OCI-LY7 (cell line): Measurements from ENCODE around the gene OR5AC2. TPM values are rescaled to one million over a fixed set of nuclear protein-coding genes. Genes with fewer than 3 reads are reported as not detected.

Experiments used
- BruUV-seq: library from RNA; stranded (reverse); fragments of 400-500 nt; replicated peaks from 2 replicates; lab custom pipeline; 2021; lab: Mats Ljungman, UMichigan
- CTCF ChIA-PET: fragments of 300-600 bp; sonication (Branson Sonifier 250); formaldehyde crosslinking; loops from one replicate; lab custom pipeline; 2022; ENCODE audit warnings: antibody characterized with exemption; ENCODE audit not compliant: unreplicated experiment; lab: Charles Lee
- POLR2A ChIA-PET: fragments of 300-600 bp; sonication (Branson Sonifier 250); formaldehyde crosslinking; loops from one replicate; lab custom pipeline; 2022; ENCODE audit warnings: antibody characterized with exemption; lab: Charles Lee
- DNase-seq: peaks from one replicate; pipeline ENCODE4 v3.0.0-alpha.2; 2015; ENCODE audit warnings: low spot score
- H2AFZ ChIP-seq: fragments of 200-600 bp; sonication (generic), shearing (Covaris generic); 2 replicates; pipeline ENCODE4 v1.6.1; 2014; ENCODE audit warnings: mild to moderate bottlenecking, antibody characterized with exemption, low read length, moderate library complexity
- H3K27ac ChIP-seq: fragments of 200-600 bp; sonication (generic); 2 replicates; pipeline ENCODE4 v1.5.1; 2014; ENCODE audit warnings: mixed run types, low read depth, mild to moderate bottlenecking, moderate library complexity, low read length, inconsistent platforms; ENCODE audit not compliant: poor library complexity, severe bottlenecking
- H3K36me3 ChIP-seq: fragments of 200-600 bp; sonication (generic); 2 replicates; pipeline ENCODE4 v1.6.1; 2014; ENCODE audit warnings: mild to moderate bottlenecking, antibody characterized with exemption, low read length, moderate library complexity, mixed read lengths; ENCODE audit not compliant: insufficient read depth
- H3K4me1 ChIP-seq: fragments of 200-600 bp; sonication (generic); 2 replicates; pipeline ENCODE4 v1.5.1; 2014; ENCODE audit warnings: mild to moderate bottlenecking, low read length; ENCODE audit not compliant: insufficient read depth, poor library complexity, severe bottlenecking
- H3K4me2 ChIP-seq: fragments of 200-600 bp; sonication (generic); 2 replicates; pipeline ENCODE4 v1.6.1; 2014; ENCODE audit warnings: mild to moderate bottlenecking, low read length
- H3K4me3 ChIP-seq: fragments of 200-600 bp; sonication (generic); 2 replicates; pipeline ENCODE4 v1.5.1; 2014; ENCODE audit warnings: mild to moderate bottlenecking, low read depth, low read length; ENCODE audit not compliant: poor library complexity, severe bottlenecking
- H3K79me2 ChIP-seq: fragments of 200-600 bp; sonication (generic); 2 replicates; pipeline ENCODE4 v1.6.1; 2016; ENCODE audit warnings: low read depth, mild to moderate bottlenecking, low read length, moderate library complexity, mixed read lengths; ENCODE audit not compliant: insufficient read depth
- H3K9me2 ChIP-seq: fragments of 200-600 bp; sonication (generic); 2 replicates; pipeline ENCODE4 v1.6.1; 2016; ENCODE audit warnings: mild to moderate bottlenecking, low read length, mixed read lengths; ENCODE audit not compliant: insufficient read depth
- H3K9me3 ChIP-seq: fragments of 200-600 bp; sonication (generic); 2 replicates; pipeline ENCODE4 v1.6.1; 2014; ENCODE audit warnings: mild to moderate bottlenecking, mixed run types, low read length, mixed read lengths
- H4K20me1 ChIP-seq: fragments of 200-600 bp; sonication (generic); 2 replicates; pipeline ENCODE4 v1.6.1; 2014; ENCODE audit warnings: mild to moderate bottlenecking, antibody characterized with exemption, low read length, moderate library complexity, mixed read lengths; ENCODE audit not compliant: insufficient read depth
- CTCF ChIP-seq: fragments of 200-600 bp; sonication (generic); conservative IDR thresholded peaks from 2 replicates; pipeline ENCODE4 v1.5.1; 2014; ENCODE audit warnings: mild to moderate bottlenecking, antibody characterized with exemption, low read length, moderate library complexity, mixed read lengths
- EZH2phosphoT487 ChIP-seq: fragments of 200-600 bp; sonication (generic); IDR thresholded peaks from 2 replicates; pipeline ENCODE4 v1.6.1; 2018; ENCODE audit warnings: low read depth, borderline replicate concordance, mild to moderate bottlenecking, mixed run types, antibody characterized with exemption, low read length, moderate library complexity, mixed read lengths
- intact Hi-C: fragments of 100-400 bp; cut with micrococcal nuclease; formaldehyde crosslinking; loops from one replicate; pipeline ENCODE4 v1.10.0; 2022; ENCODE audit not compliant: unreplicated experiment
- total RNA-seq, 2 experiments: library from RNA; depleted of rRNA in 1 of 2; stranded (reverse); fragments of >200 nt in 1 of 2; shearing (Covaris generic) in 1 of 2; gene quantifications; 2 replicates each; pipeline ENCODE4 v1.2.3, GENCODE V29; 2014 to 2022

Gene OR5AC2
- total RNA-seq, 2 experiments from 2014 or later: not detected

GRCh38 chr3:98073486-98073885 is 13.5 kb upstream of the OR5AC2 start:
- POLR2A ChIA-PET: no interaction called here
- Histone ChIP-seq H3K36me3 (no peaks in the 10 kb centered on the region), H3K9me3 (no peaks in the 10 kb centered on the region), H4K20me1 (no peaks in the 10 kb centered on the region), H3K79me2 (no peaks in the 10 kb centered on the region), H3K9me2 (no peaks in the 10 kb centered on the region), H2AFZ (no peak overlapping the region), H3K27ac (no peak overlapping the region), H3K4me2 (no peak overlapping the region), H3K4me1 (no peaks in the 10 kb centered on the region), H3K4me3 (no peak overlapping the region)
- BruUV-seq: no TSS peak
- intact Hi-C loops: no loop called here
- DNase-seq: no peak
- TF ChIP-seq EZH2phosphoT487 (no peak), CTCF (no peak)
- CTCF ChIA-PET: no interaction called here

- no peak overlapping the region for H3K27ac ChIP-seq
- ChIA-PET CTCF (interaction anchor here (0.6 kb wide), 1 partner anchor 720 kb away, joined by 3 read pairs; no protein-coding TSS in a partner anchor), POLR2A (no interaction called here)
- no peaks in the 10 kb centered on the region for H4K20me1 ChIP-seq
- DNase-seq: no peak
- intact Hi-C loops: no loop called here
- no TSS peak for BruUV-seq
- no peak overlapping the region for H3K4me2 ChIP-seq
- no peaks in the 10 kb centered on the region for H3K36me3 ChIP-seq
- TF ChIP-seq CTCF: no peak
- no peak for TF ChIP-seq EZH2phosphoT487
- no peaks in the 10 kb centered on the region for H3K9me3 ChIP-seq
- no peaks in the 10 kb centered on the region for H3K9me2 ChIP-seq
- H2AFZ ChIP-seq: no peak overlapping the region
- no peaks in the 10 kb centered on the region for H3K79me2 ChIP-seq
- H3K4me3 ChIP-seq: no peak overlapping the region
- no peaks in the 10 kb centered on the region for H3K4me1 ChIP-seq
These were observed 8.9 kb downstream of the OR5AC2 start for GRCh38 chr3:98095882-98096281.

GRCh38 chr3:98099848-98100247 is 12.9 kb downstream of the OR5AC2 start:
- Histone ChIP-seq H3K27ac (no peak overlapping the region), H2AFZ (no peak overlapping the region), H3K9me2 (no peaks in the 10 kb centered on the region), H3K79me2 (no peaks in the 10 kb centered on the region), H3K4me3 (no peak overlapping the region), H3K36me3 (no peaks in the 10 kb centered on the region), H3K9me3 (no peaks in the 10 kb centered on the region), H3K4me2 (no peak overlapping the region), H3K4me1 (no peaks in the 10 kb centered on the region), H4K20me1 (no peaks in the 10 kb centered on the region)
- TF ChIP-seq EZH2phosphoT487 (no peak), CTCF (no peak)
- no TSS peak for BruUV-seq
- intact Hi-C loops: no loop called here
- DNase-seq: no peak
- ChIA-PET CTCF (no interaction called here), POLR2A (no interaction called here)
